Left colon (tissue), 2 donors: Measurements from ENCODE around the gene ZSWIM1. TPM values are rescaled to one million over a fixed set of nuclear protein-coding genes. Genes with fewer than 3 reads are reported as not detected.
"Not testable (repeated sequence)": the region's sequence is repeated elsewhere in the genome, so short reads cannot be mapped to it uniquely, and the experiment has no call there.

ENCODE experiments used
- ATAC-seq: fragments of 200-7000 bp; cut with Tn5 transposase; one replicate; pipeline ENCODE4 v1.9.1; 2020; ENCODE audit warnings: mild to moderate bottlenecking, moderate library complexity
- DNase-seq, 2 donors: peaks; one replicate each; pipeline ENCODE4 v3.0.0-alpha.2; 2020
- intact Hi-C, 2 donors: fragments of 100-400 bp; cut with DNase I in 1 of 2; cut with micrococcal nuclease in 1 of 2; formaldehyde crosslinking; loops; one replicate each; pipeline versions ENCODE4 v1.11.2 to v1.14.0; 2022; cut with DNase I, micrococcal nuclease
- total RNA-seq, 2 donors: library from RNA; stranded (reverse); fragmentation: NEBNext Ultra II Directional; extraction: Animal tissue kit (Norgen Biotek cat#: 25700); gene quantifications; one replicate each; pipeline ENCODE4 v1.2.1, GENCODE V29; 2021
- donor health status: DM: no; HTN: no; CAD: no.
- donor health status: DM: yes; HTN: yes; CAD: no.

ZSWIM1 gene
- total RNA-seq, 2 donors from 2014 or later: 11.8 to 12.0 TPM

DNA sequence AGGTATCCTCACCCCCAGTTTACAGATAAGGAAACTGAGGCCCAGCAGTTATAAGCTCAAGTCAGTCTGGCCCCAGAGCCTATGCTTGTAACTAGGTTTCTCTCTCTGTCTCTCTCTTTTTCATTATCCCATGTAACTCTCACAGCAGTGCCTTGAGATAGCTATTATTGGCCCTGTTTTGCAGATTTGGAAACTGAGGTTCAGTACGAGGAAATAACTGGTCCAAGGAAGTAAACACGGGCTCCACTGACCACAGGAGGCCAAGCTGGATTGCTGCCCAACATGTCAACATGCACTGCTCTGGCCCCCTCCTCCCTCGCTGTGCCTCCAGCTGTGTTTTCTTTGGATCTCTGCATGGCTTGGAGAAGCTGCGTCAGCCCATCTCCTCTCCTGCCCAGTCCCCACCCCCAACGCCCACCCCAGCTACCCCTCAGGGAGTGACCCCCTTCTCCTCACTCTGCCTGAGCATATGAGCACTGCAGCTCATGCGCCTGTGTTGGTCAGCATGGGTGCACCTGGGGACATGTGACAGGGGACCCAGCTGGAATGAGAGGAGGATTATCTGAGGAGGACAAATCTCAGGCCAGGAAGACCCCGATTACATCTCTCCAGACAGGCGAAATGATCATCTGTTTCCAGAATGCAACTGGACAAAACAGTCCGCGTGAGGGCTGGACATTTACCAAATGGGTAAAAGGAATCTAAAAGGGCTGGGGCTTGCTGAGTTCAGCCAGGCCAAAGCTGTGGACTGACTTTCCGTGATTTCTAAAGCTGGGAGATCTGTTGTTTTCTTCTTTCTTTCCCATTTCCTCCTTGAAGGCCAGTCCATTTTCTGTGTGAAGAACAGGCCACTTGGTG lies 38.7 kb downstream of the ZSWIM1 start:
- no peak for ATAC-seq
- DNase-seq: peak; percentile 48 to 50
- intact Hi-C loops: loop anchor here in 1 of 2 donors (10.0 kb wide), 1 partner anchor 505 kb away; the partner anchor contains the start of gene PIGT

DNA sequence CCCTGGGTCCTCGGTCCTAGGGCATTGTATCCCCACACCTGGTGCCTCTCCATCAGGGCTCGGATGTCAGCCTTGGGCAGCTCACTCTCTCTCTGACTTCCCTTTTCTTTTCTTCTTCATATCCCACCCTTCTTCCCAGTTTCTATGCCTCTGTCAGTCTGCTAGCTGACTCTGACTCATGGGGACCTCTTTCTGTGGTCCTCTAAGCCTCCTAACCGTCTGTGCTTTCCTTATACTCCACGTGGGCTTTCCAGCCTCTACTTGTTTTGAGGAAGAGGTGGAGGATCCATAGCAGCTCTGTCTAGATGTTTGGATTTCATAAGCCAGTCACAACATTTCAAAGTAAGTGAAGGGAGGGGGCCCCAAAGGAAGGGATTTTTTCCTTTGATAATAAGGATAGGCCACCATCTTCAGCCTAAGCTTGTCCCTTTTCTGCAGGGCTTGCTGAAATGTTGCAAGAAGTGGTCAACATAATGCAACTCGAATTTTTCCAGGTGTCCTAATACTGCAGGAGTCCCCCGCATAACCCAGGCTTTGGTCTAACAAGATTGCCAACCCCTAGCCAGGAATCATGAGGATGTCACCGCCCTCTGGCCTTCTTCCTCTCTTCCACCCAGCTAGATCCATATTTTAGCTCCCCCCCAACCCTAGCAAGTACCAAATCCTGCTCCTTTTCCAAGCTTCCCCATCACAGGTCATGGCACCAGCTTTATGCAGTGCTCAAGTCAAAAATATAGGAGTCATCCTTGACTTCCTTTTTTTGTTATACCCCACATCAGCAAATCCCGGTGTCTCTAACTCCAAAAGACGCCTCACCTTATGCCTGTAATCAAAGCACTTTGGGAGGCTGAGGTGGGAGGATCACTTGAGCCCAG lies 39.7 kb downstream of the ZSWIM1 start:
- intact Hi-C loops: no loop called here
- DNase-seq: no peak
- no peak for ATAC-seq

DNA sequence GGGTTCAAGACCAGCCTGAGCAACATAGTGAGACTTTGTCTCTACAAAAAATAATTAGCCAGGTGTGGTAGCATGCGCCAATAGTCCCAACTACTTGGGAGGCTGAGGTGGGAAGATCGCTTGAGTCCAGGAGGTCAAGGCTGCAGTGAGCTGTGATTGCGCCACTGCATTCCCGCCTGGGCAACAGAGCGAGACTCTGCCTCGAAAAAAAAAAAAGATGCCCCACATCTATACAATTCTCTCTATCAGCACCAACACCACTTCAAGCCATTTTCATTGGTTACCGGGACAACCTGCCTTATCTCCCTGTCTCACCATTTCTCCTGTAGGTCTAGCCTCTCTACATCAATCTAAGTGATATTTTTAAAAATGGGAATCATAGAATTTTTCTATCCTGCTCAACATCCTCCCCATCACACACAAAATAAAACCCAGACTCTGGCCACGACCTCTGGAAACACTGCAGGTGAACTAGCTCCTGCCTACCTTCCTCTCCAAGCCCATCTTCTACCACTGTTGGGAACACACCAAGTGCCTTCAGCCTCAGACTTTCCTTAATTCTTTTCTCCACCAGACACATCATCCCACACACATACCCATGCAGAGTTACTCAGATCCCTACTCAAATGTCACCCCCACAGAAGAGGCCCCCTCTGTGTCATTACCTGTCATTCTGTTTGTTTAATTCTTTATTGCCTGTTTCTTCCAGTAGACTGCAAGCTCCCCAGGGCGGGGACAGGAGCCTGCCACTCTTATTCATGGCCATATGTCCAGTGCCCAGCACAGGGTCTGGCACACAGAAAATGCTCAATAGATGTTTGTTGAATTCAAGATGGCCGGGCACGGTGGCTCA lies 40.5 kb downstream of the ZSWIM1 start:
- intact Hi-C loops: no loop called here
- no peak for DNase-seq
- peak; percentile 39 for ATAC-seq

DNA sequence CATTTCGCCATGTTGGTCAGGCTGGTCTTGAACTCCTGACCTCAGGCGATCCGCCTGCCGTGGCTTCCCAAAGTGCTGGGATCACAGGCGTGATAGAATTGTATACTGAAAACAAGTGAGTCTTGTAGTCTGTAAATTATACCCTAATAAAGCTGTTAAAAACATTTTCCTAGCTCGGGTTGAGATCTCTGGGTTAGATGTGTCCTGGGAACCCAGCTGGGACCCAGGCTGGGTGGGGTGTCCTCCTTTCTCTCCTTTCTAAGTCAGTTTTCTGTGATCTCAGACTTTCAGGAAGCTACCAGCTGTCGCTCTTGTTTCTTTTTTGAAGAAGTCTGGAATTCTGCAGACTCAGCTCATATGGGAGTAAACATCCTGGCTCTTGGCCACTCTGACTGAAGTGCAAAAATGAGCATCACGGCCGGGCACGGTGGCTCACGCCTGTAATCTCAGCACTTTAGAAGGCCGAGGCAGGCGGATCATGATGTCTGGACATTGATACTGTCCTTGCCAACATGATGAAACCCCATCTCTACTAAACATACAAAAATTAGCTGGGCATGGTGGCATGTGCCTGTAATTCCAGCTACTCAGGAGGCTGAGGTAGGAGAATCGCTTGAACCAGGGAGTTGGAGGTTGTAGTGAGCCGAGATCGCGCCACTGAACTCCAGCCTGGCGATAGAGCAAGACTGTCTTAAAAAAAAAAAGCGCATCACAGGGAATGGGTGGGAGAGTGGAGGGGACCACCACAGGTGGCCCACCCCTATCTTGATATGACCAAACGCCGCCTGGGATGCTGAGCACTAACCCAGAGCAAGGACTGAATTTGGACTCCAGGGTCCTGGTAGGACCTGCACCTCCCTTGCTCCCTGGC lies 43.6 kb downstream of the ZSWIM1 start:
- peak in 1 of 2 donors; percentile 43 for DNase-seq
- peak; percentile 32 for ATAC-seq
- intact Hi-C loops: no loop called here

DNA sequence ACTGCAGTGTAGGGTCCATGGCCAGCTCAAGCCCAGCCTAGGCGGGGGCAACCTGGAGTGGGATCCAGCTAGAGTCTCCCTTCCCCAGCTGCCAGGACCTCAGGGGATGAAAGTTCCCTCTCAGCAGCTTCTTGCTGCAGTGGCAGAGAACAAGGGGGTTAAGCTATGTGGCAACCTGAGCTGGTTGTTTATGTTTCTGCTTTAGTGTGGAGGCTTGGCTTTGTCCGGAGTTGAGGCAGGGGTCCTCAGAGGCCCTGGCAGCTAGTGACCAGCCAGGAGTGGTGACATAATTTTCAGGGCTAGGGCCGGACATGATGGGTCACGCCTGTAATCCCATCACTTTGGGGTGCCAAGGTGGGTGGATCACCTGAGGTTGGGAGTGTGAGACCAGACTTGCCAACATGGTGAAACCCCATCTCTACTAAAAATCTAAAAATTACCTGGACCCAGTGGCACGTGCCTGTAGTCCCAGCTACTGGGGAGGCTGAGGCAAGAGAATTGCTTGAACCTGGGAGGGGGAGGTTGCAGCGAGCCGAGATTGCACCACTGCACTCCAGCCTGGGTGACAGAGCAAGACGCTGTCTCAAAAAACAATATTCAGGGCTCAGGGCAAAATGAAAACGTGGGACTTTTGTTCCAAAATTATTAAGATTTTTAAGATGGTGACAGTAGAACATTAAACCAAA lies 44.9 kb downstream of the ZSWIM1 start:
- intact Hi-C loops: no loop called here
- ATAC-seq (no peak), DNase-seq (no peak)

DNA sequence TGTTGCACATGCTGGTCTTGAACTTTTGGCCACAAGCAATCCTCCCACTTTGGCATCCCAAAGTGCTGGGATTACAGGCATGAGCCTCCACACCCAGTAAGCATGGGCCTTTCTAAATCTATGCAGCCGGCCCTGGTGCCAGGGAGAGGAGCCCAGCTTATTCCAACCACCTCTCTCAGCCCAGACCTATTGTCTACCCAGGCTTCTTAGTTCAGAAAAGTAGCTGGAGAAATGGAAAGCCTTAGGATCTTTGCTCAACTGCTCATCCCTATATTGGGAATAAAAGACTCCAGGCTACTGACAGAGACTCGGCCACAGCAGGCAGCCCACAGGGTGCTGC lies 45.7 kb downstream of the ZSWIM1 start:
- DNase-seq (no peak), ATAC-seq (no peak)
- intact Hi-C loops: no loop called here

DNA sequence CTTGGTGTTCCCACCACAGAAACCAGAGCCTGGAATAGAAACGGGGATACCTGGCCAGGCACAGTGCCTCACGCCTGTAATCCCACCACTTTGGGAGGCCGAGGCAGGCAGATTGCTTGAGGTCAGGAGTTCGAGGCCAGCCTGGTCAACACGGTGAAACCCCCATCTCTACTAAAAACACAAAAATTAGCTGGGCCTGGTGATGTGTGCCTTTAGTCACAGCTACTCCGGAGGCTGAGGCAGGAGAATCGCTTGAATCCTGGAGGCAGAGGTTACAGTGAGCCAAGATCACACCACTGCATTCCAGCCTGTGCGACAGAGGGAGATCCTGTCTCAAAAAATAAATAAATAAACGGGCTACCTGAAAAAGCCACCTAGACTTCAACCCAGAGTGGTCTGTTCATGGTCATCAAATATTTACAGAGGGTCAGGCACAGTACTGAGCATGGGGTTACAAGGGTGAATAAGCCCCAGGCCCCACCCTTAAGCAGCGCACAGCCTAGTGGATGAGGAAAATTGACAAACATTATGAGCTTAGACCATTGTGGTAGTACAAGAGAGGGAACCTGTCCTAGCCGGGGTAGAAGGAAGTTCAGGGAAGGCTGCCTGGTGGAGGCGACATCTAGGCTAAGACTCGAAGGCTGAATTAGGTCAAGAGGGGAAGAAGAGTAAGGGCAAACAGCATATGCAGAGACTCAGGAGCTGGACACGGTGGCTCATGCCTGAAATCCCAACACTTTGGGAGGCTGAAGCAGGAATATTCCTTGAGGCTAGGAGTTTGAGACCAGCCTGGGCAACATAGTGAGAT lies 46.2 kb downstream of the ZSWIM1 start:
- no peak for DNase-seq
- intact Hi-C loops: no loop called here
- ATAC-seq: peak; percentile 41

DNA sequence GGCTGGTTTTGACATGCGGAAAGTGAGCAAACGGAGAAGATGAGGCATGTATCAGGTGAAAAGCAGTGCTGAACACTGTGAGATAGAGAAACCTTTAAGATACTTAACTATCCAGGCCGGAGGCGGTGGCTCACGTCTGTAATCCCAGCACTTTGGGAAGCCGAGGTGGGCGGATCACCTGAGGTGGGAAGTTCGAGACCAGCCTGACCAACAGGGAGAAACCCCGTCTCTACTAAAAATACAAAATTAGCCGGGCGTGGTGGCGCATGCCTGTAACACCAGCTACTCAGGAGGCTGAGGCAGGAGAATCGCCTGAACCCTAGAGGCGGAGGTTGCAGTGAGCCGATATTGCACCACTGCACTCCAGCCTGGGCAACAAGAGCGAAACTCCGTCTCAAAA lies 50.7 kb downstream of the ZSWIM1 start:
- DNase-seq, ATAC-seq, intact Hi-C loops: not testable (repeated sequence)

DNA sequence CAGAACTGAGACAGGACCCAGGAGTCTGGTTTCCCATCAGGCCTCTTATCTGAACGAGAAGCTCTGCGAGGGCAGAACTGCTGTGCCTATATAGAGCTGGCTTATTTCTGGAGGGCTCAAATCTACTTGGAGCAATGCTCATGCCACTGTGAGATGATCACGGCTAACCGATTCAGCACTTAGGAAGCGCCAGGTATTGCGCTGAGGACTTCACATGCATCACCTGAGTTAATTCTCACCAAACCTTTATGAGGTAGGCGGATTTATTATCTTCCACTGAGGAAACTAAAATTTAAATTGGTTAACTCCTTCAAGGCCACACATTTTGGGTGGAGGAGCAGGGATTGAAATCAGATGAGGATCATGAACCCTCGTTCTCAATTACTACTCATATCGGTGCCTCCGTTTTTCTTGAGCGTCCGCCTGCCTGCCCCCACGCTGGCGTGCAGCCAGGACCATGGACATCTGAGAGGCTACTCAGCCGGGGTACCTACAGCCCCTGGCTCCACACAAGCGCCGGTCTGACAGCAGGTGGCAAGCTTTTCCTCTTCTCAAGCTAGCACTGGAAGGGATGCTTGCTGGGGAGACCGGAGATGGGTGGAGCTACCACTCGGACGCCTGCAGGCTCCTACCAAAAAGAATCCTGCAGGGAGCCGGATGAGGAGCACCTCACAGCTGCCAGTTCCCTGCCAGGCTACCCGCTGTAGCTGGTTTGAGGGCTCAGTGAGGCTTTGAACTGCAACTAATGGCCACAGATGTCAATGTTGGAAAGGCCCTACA lies 52.4 kb downstream of the ZSWIM1 start:
- ATAC-seq: peak; percentile 40
- DNase-seq: peak; percentile 72 to 83
- intact Hi-C loops: no loop called here

DNA sequence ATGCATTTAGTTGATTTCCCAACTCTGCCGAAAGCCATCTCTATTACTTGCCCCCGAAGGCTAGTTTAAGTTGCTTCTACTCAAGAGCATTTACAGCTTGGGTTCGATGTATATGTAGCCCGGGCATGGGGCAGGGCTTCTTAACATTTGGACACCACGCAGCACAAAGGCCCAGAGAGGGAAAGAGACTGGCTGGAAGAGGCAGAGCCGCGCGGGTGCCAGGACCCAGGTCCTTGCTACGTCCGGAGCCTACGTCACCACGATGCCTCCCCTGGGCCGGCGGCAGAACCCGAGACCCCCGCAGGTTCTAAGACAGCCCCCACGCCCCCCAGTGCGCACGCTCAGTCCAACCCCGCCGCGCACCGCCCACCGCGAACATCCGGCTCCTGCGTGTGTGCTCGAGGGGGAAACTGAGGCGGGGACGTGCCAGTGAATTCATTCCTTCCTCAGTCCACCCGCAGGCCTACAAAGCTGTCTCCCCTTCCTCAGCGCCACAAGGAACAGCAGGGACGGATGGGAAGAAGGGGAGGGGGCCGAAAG lies 53.1 kb downstream of the ZSWIM1 start:
- intact Hi-C loops: no loop called here
- ATAC-seq (peak; percentile 22), DNase-seq (peak; percentile 78 to 79)

Other genes with a start within 250 kb of the ZSWIM1 start
- gene WFDC9, start 249.9 kb upstream of the ZSWIM1 start, total RNA-seq: not detected
- gene WFDC11, start 211.0 kb upstream of the ZSWIM1 start, total RNA-seq: not detected
- gene WFDC13, start 179.2 kb upstream of the ZSWIM1 start, total RNA-seq: not detected
- gene WFDC10B, start 176.2 kb upstream of the ZSWIM1 start, total RNA-seq: not detected
- not detected for gene SPINT4, start 158.9 kb upstream of the ZSWIM1 start, total RNA-seq
- gene WFDC3, start 89.3 kb upstream of the ZSWIM1 start, total RNA-seq: 1 to 10 TPM; 2.3 to 9.8 TPM
- gene DNTTIP1, start 89.3 kb upstream of the ZSWIM1 start, total RNA-seq: 10 to 100 TPM; 50.9 to 60.5 TPM
- gene UBE2C, start 68.6 kb upstream of the ZSWIM1 start, total RNA-seq: 10 to 100 TPM in 1 of 2 donors, 1 to 10 TPM in 1; 6.8 to 22.3 TPM
- gene TNNC2, start 53.9 kb upstream of the ZSWIM1 start, total RNA-seq: 1 to 10 TPM; 3.9 to 5.1 TPM
- 10 to 100 TPM; 14.4 to 15.8 TPM for gene SNX21, start 47.4 kb upstream of the ZSWIM1 start, total RNA-seq
- gene ACOT8, start 23.8 kb upstream of the ZSWIM1 start, total RNA-seq: 10 to 100 TPM; 46.5 to 47.9 TPM
- 1 to 10 TPM; 4.2 to 5.6 TPM for gene ZSWIM3, start 23.6 kb upstream of the ZSWIM1 start, total RNA-seq
- 1 to 10 TPM; 2.0 to 3.2 TPM for gene SPATA25, start 6.4 kb downstream of the ZSWIM1 start, total RNA-seq
- gene NEURL2, start 10.0 kb downstream of the ZSWIM1 start, total RNA-seq: 1 to 10 TPM; 4.7 to 5.5 TPM
- gene CTSA, start 10.1 kb downstream of the ZSWIM1 start, total RNA-seq: 100 to 1,000 TPM; 513 to 538 TPM
- gene PLTP, start 30.9 kb downstream of the ZSWIM1 start, total RNA-seq: 10 to 100 TPM; 14.7 to 49.5 TPM
- 10 to 100 TPM; 27.2 to 32.1 TPM for gene PCIF1, start 53.5 kb downstream of the ZSWIM1 start, total RNA-seq
- gene ZNF335, start 91.0 kb downstream of the ZSWIM1 start, total RNA-seq: 10 to 100 TPM; 14.8 to 18.2 TPM
- 1 to 10 TPM in 1 of 2 donors, under 1 TPM in 1; 0.31 to 2.1 TPM for gene MMP9, start 127.7 kb downstream of the ZSWIM1 start, total RNA-seq
- 1 to 10 TPM in 1 of 2 donors, not detected in 1; 1.6 TPM for gene SLC12A5, start 148.0 kb downstream of the ZSWIM1 start, total RNA-seq
- gene NCOA5, start 208.7 kb downstream of the ZSWIM1 start, total RNA-seq: 10 to 100 TPM; 20.8 to 24.1 TPM
- 1 to 10 TPM; 2.5 to 6.0 TPM for gene CD40, start 237.1 kb downstream of the ZSWIM1 start, total RNA-seq